GM18870 (cell line): ENCODE data around the gene DPP9.

Experiments used
- ATAC-seq: cut with Tn5 transposase; IDR thresholded peaks from one replicate; pipeline ENCODE4 v1.9.1; 2021; ENCODE audit warnings: moderate library complexity; ENCODE audit not compliant: unreplicated experiment

Gene DPP9

GRCh38 chr19:4712771-4713170 lies 10.9 kb downstream of the DPP9 start:
- ATAC-seq, result no peak

- ATAC-seq, result no peak
These were observed 12.4 kb downstream of the DPP9 start for GRCh38 chr19:4711211-4711610.

- no peak for ATAC-seq
These were observed 13.4 kb downstream of the DPP9 start for GRCh38 chr19:4710281-4710600.

- no peak for ATAC-seq
These were observed 14.0 kb downstream of the DPP9 start for GRCh38 chr19:4709440-4710280.

GRCh38 chr19:4707956-4708650 lies 15.5 kb downstream of the DPP9 start:
- no peak for ATAC-seq

GRCh38 chr19:4707322-4707721 lies 16.3 kb downstream of the DPP9 start:
- ATAC-seq, result no peak

- ATAC-seq, result no peak
These were observed 18.1 kb downstream of the DPP9 start for GRCh38 chr19:4705413-4706131.

GRCh38 chr19:4704317-4704673 lies 19.3 kb downstream of the DPP9 start:
- ATAC-seq, result no peak

GRCh38 chr19:4703671-4704316 lies 19.8 kb downstream of the DPP9 start:
- no peak for ATAC-seq

GRCh38 chr19:4702764-4703163 lies 20.9 kb downstream of the DPP9 start:
- ATAC-seq, result no peak

- ATAC-seq, result no peak
These were observed 22.1 kb downstream of the DPP9 start for GRCh38 chr19:4701557-4701956.

GRCh38 chr19:4700693-4700970 lies 23.0 kb downstream of the DPP9 start:
- ATAC-seq, result no peak

GRCh38 chr19:4699826-4700692 lies 23.6 kb downstream of the DPP9 start:
- no peak for ATAC-seq

- ATAC-seq, result no peak
These were observed 26.3 kb downstream of the DPP9 start for GRCh38 chr19:4697304-4697703.

GRCh38 chr19:4695224-4695731 lies 28.4 kb downstream of the DPP9 start:
- ATAC-seq, result no peak

- ATAC-seq, result no peak
These were observed 29.2 kb downstream of the DPP9 start for GRCh38 chr19:4694211-4694987.

- ATAC-seq, result no peak
These were observed 30.0 kb downstream of the DPP9 start for GRCh38 chr19:4693471-4694121.

GRCh38 chr19:4693078-4693350 lies 30.6 kb downstream of the DPP9 start:
- no peak for ATAC-seq

- no peak for ATAC-seq
These were observed 31.2 kb downstream of the DPP9 start for GRCh38 chr19:4692251-4693077.
